Immature natural killer cell (primary cell): ENCODE measurements around the gene TRRAP. TPM values are rescaled to one million over a fixed set of nuclear protein-coding genes. Genes with fewer than 3 reads are reported as not detected.
A peak's percentile ranks its signal among the peaks of the same experiment; 100 is the strongest.

ENCODE experiments used
- DNase-seq, 3 donors: peaks; one replicate each; pipeline ENCODE4 v3.0.0; 2022; ENCODE audit warnings: mixed read lengths in 1 of 3
- H3K27ac Mint-ChIP-seq, 6 donors: one replicate each; pipeline ENCODE4 v1.8.0; 2020; ENCODE audit warnings: mixed read lengths in 6 of 6, mild to moderate bottlenecking in 5 of 6, inconsistent platforms in 4 of 6, moderate library complexity in 3 of 6
- H3K27me3 Mint-ChIP-seq, 3 donors: one replicate each; pipeline ENCODE4 v1.8.0; 2020 to 2021; ENCODE audit warnings: low read depth in 3 of 3, mild to moderate bottlenecking in 3 of 3, mixed read lengths in 3 of 3, moderate library complexity in 3 of 3, inconsistent platforms in 1 of 3
- H3K36me3 Mint-ChIP-seq, 3 donors: one replicate each; pipeline ENCODE4 v1.8.0; 2020; ENCODE audit warnings: mixed read lengths in 3 of 3, inconsistent platforms in 2 of 3, mild to moderate bottlenecking in 2 of 3
- H3K4me1 Mint-ChIP-seq, 2 donors: one replicate each; pipeline ENCODE4 v1.8.0; 2020; ENCODE audit warnings: inconsistent platforms in 2 of 2, mild to moderate bottlenecking in 2 of 2, mixed read lengths in 2 of 2, moderate library complexity in 1 of 2
- H3K4me3 Mint-ChIP-seq, 5 donors: one replicate each; pipeline ENCODE4 v1.8.0; 2020; ENCODE audit warnings: mild to moderate bottlenecking in 5 of 5, mixed read lengths in 5 of 5, inconsistent platforms in 3 of 5, moderate library complexity in 3 of 5
- H3K9me3 Mint-ChIP-seq, 6 donors: one replicate each; pipeline ENCODE4 v1.8.0; 2020; ENCODE audit warnings: mild to moderate bottlenecking in 6 of 6, mixed read lengths in 6 of 6, inconsistent platforms in 4 of 6, moderate library complexity in 3 of 6
- polyA plus RNA-seq, 3 donors: library from polyadenylated mRNA; unstranded; fragments of 300-500 nt; fragmentation: Illumina TruSeq; gene quantifications; one replicate each; pipeline ENCODE4 v1.2.3, GENCODE V29; 2021

The TRRAP gene
- polyA plus RNA-seq, 3 donors from 2014 or later = 1.6 to 6.0 (median 1.8) TPM

- H3K4me3 Mint-ChIP-seq = no peak overlapping the region
- no peaks in the 10 kb centered on the region for H3K9me3 Mint-ChIP-seq
- H3K36me3 Mint-ChIP-seq = peaks cover 29 to 60% (median 41%) of the 10 kb centered on the region in 3 donors
- no peak for DNase-seq
- H3K27me3 Mint-ChIP-seq = peaks cover 0 to 4% (median 0%) of the 10 kb centered on the region in 3 donors
- no peak overlapping the region for H3K27ac Mint-ChIP-seq
- no peaks in the 10 kb centered on the region for H3K4me1 Mint-ChIP-seq
Observed at GRCh38 chr7:98921608-98922372, 43.5 kb downstream of the TRRAP start.

GRCh38 chr7:98922392-98923187, 44.3 kb downstream of the TRRAP start:
- no peaks in the 10 kb centered on the region for H3K4me1 Mint-ChIP-seq
- H3K27ac Mint-ChIP-seq = no peak overlapping the region
- H3K4me3 Mint-ChIP-seq = no peak overlapping the region
- no peaks in the 10 kb centered on the region for H3K9me3 Mint-ChIP-seq
- DNase-seq = no peak
- peaks cover 0 to 4% (median 0%) of the 10 kb centered on the region in 3 donors for H3K27me3 Mint-ChIP-seq
- peaks cover 31 to 63% (median 45%) of the 10 kb centered on the region in 3 donors for H3K36me3 Mint-ChIP-seq

DNA sequence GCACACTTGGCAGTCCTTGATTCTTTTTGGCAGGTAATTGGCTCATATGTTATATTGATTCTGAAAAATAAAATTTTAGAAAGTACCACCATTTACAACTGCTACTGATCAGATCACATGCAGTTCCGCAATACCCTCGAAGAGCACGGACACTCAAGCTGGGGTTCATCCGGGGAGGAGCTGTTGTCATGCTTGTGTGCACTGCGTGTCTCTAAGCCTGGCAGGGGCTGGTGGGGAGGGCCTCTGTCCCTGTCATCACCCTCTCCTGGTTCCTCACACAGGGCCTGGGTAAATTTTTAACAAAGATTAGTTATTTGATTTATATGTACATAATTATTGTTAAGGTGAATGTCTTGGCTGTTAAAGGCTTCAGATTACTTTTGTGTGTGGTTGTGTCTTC, 45.2 kb downstream of the TRRAP start:
- no peak overlapping the region for H3K4me3 Mint-ChIP-seq
- H3K36me3 Mint-ChIP-seq = peaks cover 38 to 67% (median 53%) of the 10 kb centered on the region in 3 donors
- no peak for DNase-seq
- H3K27ac Mint-ChIP-seq = no peak overlapping the region
- H3K9me3 Mint-ChIP-seq = no peaks in the 10 kb centered on the region
- peaks cover 0 to 4% (median 2%) of the 10 kb centered on the region in 3 donors for H3K27me3 Mint-ChIP-seq
- no peaks in the 10 kb centered on the region for H3K4me1 Mint-ChIP-seq

DNA sequence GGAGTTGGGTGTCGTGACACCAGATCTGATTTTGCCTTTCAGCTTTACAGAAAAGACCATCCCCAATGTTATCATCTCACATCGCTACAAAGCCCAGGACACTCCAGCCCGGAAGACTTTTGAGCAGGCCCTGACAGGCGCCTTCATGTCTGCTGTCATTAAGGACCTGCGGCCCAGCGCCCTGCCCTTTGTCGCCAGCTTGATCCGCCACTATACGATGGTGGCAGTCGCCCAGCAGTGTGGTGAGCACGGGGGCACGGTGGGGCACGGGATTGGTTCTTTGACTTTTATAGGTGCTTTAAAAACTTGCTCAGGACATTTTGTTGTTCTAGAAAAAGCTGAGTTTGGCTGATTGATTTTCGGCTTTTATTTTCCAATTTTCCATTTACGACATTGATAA, 48.8 kb downstream of the TRRAP start:
- H3K4me3 Mint-ChIP-seq = no peak overlapping the region
- H3K4me1 Mint-ChIP-seq = no peaks in the 10 kb centered on the region
- no peak overlapping the region for H3K27ac Mint-ChIP-seq
- H3K9me3 Mint-ChIP-seq = no peaks in the 10 kb centered on the region
- peaks cover 0 to 5% (median 4%) of the 10 kb centered on the region in 3 donors for H3K27me3 Mint-ChIP-seq
- peaks cover 43 to 66% (median 49%) of the 10 kb centered on the region in 3 donors for H3K36me3 Mint-ChIP-seq
- DNase-seq = no peak

DNA sequence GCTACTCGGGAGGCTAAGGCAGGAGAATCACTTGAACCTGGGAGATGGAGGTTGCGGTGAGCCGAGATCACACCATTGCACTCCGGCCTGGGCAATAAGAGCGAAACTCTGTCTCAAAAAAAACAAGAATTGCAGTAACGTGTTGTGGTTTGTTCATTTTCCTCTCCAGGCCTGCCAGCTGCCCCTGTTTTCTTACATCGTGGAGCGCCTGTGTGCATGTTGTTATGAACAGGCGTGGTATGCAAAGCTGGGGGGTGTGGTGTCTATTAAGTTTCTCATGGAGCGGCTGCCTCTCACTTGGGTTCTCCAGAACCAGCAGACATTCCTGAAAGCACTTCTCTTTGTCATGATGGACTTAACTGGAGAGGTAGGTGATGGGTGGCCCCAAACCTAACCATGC, 52.1 kb downstream of the TRRAP start:
- Mint-ChIP-seq H3K4me3 (peak overlapping the region in 1 of 5 donors; percentile 41), H3K9me3 (no peaks in the 10 kb centered on the region), H3K27ac (peak overlapping the region in 2 of 6 donors; percentile 83 to 84), H3K36me3 (peaks cover 25 to 68% (median 42%) of the 10 kb centered on the region in 3 donors), H3K27me3 (peaks cover 2 to 5% (median 4%) of the 10 kb centered on the region in 3 donors), H3K4me1 (no peaks in the 10 kb centered on the region)
- DNase-seq = no peak

GRCh38 chr7:98930921-98931320, 52.6 kb downstream of the TRRAP start:
- Mint-ChIP-seq H3K4me3 (peak overlapping the region in 1 of 5 donors; percentile 41), H3K27ac (peak overlapping the region in 2 of 6 donors; percentile 83 to 84)

GRCh38 chr7:98933321-98933720, 55.0 kb downstream of the TRRAP start:
- H3K27ac Mint-ChIP-seq = no peak overlapping the region
- DNase-seq = no peak
- H3K36me3 Mint-ChIP-seq = peaks cover 16 to 58% (median 41%) of the 10 kb centered on the region in 3 donors
- peaks cover 2 to 3% (median 2%) of the 10 kb centered on the region in 3 donors for H3K27me3 Mint-ChIP-seq
- H3K9me3 Mint-ChIP-seq = no peaks in the 10 kb centered on the region
- H3K4me1 Mint-ChIP-seq = no peaks in the 10 kb centered on the region
- H3K4me3 Mint-ChIP-seq = no peak overlapping the region

More at GRCh38 chr7:98930921-98931320, 52.6 kb downstream of the TRRAP start:
- peaks cover 20 to 68% (median 42%) of the 10 kb centered on the region in 3 donors for H3K36me3 Mint-ChIP-seq
- peak in 1 of 3 donors; percentile 13 for DNase-seq
- H3K27me3 Mint-ChIP-seq = peaks cover 2 to 5% (median 4%) of the 10 kb centered on the region in 3 donors
- H3K4me1 Mint-ChIP-seq = no peaks in the 10 kb centered on the region
- H3K9me3 Mint-ChIP-seq = no peaks in the 10 kb centered on the region

- H3K36me3 Mint-ChIP-seq = peaks cover 17 to 56% (median 45%) of the 10 kb centered on the region in 3 donors
- H3K4me1 Mint-ChIP-seq = no peaks in the 10 kb centered on the region
- DNase-seq = no peak
- H3K27ac Mint-ChIP-seq = no peak overlapping the region
- no peaks in the 10 kb centered on the region for H3K9me3 Mint-ChIP-seq
- H3K4me3 Mint-ChIP-seq = no peak overlapping the region
- peaks cover 2 to 3% (median 2%) of the 10 kb centered on the region in 3 donors for H3K27me3 Mint-ChIP-seq
Observed at GRCh38 chr7:98934267-98934666, 55.9 kb downstream of the TRRAP start.

DNA sequence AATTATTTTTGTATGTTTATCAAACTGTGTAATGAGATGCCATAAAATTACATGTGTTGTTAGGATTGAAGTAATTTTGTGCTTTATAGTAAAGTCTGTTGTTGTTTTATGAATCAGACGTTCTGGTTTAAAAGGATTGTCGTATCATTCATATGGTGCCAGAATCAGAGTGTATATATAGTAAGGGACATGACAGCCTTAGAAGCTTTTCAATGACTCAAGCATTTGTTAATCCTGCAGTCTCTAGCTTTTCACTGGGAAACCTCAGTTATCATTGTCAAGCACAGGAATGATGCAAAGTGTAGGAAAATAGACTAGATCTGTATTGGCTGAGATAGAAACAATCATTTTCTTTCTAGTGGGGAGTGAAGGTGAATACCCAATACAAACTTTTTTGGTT, 57.5 kb downstream of the TRRAP start:
- H3K27ac Mint-ChIP-seq = peak overlapping the region in 1 of 6 donors; percentile 8
- no peaks in the 10 kb centered on the region for H3K9me3 Mint-ChIP-seq
- peaks cover 17 to 52% (median 47%) of the 10 kb centered on the region in 3 donors for H3K36me3 Mint-ChIP-seq
- peaks cover 2 to 3% (median 2%) of the 10 kb centered on the region in 3 donors for H3K27me3 Mint-ChIP-seq
- DNase-seq = no peak
- H3K4me1 Mint-ChIP-seq = no peaks in the 10 kb centered on the region
- H3K4me3 Mint-ChIP-seq = no peak overlapping the region

DNA sequence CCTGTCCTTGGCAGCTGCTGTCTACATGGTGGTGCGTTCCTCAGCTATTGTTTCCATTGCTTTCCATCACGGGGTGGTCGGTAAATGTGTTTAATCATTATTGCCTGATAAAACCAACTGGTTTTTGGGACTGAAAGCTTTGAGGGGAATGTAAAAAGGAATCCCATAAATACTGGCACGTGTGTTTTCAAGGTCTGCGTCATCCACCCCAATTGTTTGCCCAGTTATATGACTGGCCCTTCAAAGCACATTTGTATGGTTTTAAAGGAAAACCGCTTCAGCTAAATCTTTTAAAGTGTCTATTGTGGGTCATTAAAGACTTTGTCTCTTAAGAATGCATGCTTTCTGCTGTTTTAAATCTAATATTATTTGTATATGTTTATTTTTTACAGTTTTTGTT, 65.0 kb downstream of the TRRAP start:
- Mint-ChIP-seq H3K27ac (no peak overlapping the region), H3K4me1 (no peaks in the 10 kb centered on the region), H3K4me3 (no peak overlapping the region), H3K9me3 (no peaks in the 10 kb centered on the region), H3K36me3 (peaks cover 17 to 35% (median 34%) of the 10 kb centered on the region in 3 donors), H3K27me3 (no peaks in the 10 kb centered on the region)
- DNase-seq = no peak

DNA sequence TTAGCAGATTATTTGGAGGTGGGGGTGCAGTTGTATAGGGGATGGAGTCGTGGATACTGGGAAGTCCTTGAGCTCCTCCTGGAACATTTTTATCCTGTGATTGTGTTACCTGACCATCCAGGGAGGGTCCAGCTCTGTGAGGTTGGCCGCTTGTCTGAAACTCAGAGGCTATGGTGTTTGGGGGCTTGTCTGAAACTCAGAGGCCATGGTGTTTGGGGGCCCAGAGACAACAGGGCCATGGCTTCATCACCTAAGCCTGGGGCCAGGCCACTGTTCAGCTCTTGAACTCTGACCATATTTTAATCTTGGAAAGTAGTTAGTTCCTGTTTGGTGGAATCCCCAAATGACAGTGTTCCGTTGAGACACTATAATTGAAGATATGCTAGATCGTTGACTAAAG, 66.1 kb downstream of the TRRAP start:
- Mint-ChIP-seq H3K27ac (no peak overlapping the region), H3K27me3 (no peaks in the 10 kb centered on the region), H3K36me3 (peaks cover 16 to 40% (median 31%) of the 10 kb centered on the region in 3 donors), H3K4me3 (no peak overlapping the region), H3K9me3 (no peaks in the 10 kb centered on the region), H3K4me1 (no peaks in the 10 kb centered on the region)
- DNase-seq = no peak

- Mint-ChIP-seq H3K4me1 (no peaks in the 10 kb centered on the region), H3K9me3 (no peaks in the 10 kb centered on the region), H3K36me3 (peaks cover 12 to 52% (median 26%) of the 10 kb centered on the region in 3 donors), H3K27ac (peak overlapping the region in 2 of 6 donors; percentile 19 to 42), H3K4me3 (no peak overlapping the region), H3K27me3 (peaks cover 0 to 2% (median 0%) of the 10 kb centered on the region in 3 donors)
- DNase-seq = no peak
Observed at GRCh38 chr7:98945852-98946251, 67.5 kb downstream of the TRRAP start.

GRCh38 chr7:98946389-98946788, 68.1 kb downstream of the TRRAP start:
- peak overlapping the region in 1 of 6 donors; percentile 51 for H3K27ac Mint-ChIP-seq
- no peak overlapping the region for H3K4me3 Mint-ChIP-seq
- DNase-seq = no peak
- peaks cover 12 to 53% (median 29%) of the 10 kb centered on the region in 3 donors for H3K36me3 Mint-ChIP-seq
- no peaks in the 10 kb centered on the region for H3K4me1 Mint-ChIP-seq
- peaks cover 0 to 2% (median 0%) of the 10 kb centered on the region in 3 donors for H3K27me3 Mint-ChIP-seq
- H3K9me3 Mint-ChIP-seq = no peaks in the 10 kb centered on the region
